Stimulated activated CD4-positive, alpha-beta T cell treated with anti-CD3 and anti-CD28 coated beads, TNF-alpha, amount 100 ng/mL, for 4 hours (primary cell): ENCODE measurements around the gene QRFP.
"Not testable (repeated sequence)": the region's sequence is repeated elsewhere in the genome, so short reads cannot be mapped to it uniquely, and the experiment has no call there.

Experiments
- DNase-seq, 3 experiments: peaks; one replicate each; pipeline ENCODE4 v3.0.0-alpha.2; 2020; ENCODE audit warnings: low read depth in 3 of 3

QRFP gene

GRCh38 chr9:130919559-130920145, 23.0 kb upstream of the QRFP start:
- DNase-seq: no peak

- no peak for DNase-seq
Measured at GRCh38 chr9:130918826-130919558, 22.4 kb upstream of the QRFP start.

DNA sequence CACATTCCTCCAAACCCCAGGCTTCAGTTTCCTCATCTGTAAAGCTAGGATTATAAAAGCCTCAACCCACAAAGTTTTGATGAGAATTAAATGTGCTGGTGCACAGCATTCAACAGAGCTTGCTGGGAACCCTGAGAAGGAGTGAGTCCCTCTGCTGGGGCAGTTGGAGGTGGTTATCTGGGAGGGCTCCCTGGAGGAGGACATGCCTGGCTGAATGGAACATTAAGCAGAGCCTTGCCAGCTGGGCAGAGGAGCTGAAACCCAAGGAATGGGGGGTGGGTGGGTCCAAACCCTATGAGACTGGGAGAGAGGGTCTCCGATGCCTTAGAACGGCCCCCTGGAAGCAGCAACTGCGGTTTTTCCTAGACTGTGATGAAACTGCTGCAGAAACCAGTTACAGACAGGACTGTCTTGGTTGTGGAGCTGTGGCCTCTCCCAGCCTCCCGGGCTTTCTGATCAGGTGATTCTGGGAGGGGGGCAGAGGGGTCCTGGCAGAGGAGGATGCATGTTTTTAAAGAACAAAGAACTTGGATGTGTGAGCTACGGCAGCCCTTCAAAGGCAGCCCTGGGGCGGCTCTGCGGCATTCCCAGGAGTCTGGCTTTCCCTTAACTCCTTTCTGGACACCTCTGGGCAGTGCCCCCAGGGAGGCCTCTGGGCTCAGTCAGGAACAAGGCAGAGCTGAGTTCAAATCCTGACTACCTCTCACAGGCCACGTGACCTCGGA, 21.7 kb upstream of the QRFP start:
- no peak for DNase-seq

DNA sequence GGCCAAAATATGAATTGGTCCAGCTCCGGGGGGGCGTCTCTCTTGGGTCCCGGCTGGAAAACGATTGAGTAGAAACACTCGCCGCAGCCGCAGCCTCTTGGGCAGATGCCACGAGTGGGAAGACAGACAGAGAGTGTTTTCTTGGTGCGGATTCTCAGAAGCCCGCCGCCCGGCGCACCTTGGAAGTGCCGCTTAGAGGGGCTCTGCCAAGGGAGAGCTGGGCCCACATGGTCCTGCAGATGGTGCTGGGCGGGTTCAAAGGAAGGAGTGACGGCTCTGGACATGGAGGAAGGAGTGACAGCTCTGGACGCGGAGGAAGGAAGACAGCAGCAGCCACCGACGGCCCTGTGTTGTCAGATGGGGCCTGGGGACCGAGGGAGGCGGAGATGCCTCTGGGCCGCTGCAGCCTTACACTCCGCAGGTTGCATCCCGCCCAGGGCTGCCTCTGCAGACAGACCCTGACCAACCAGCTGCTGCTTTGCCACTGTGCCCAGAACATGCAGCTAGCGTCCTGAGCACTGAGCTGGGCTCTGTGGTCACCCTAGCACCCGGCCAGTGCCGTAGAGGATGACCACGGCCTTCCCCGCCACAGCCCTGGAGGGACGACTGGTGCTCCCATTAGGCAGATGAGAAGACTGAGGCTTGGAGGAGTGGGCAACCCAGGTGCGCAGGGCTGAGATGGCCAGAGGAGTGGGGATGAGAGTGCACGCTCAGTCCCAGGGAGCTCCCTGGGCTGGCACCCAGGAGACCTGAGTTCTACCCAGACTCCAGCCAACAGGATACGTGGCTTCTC, 20.8 kb upstream of the QRFP start:
- no peak for DNase-seq

GRCh38 chr9:130915096-130915447, 18.5 kb upstream of the QRFP start:
- no peak for DNase-seq

GRCh38 chr9:130914417-130915095, 17.9 kb upstream of the QRFP start:
- DNase-seq: no peak

DNA sequence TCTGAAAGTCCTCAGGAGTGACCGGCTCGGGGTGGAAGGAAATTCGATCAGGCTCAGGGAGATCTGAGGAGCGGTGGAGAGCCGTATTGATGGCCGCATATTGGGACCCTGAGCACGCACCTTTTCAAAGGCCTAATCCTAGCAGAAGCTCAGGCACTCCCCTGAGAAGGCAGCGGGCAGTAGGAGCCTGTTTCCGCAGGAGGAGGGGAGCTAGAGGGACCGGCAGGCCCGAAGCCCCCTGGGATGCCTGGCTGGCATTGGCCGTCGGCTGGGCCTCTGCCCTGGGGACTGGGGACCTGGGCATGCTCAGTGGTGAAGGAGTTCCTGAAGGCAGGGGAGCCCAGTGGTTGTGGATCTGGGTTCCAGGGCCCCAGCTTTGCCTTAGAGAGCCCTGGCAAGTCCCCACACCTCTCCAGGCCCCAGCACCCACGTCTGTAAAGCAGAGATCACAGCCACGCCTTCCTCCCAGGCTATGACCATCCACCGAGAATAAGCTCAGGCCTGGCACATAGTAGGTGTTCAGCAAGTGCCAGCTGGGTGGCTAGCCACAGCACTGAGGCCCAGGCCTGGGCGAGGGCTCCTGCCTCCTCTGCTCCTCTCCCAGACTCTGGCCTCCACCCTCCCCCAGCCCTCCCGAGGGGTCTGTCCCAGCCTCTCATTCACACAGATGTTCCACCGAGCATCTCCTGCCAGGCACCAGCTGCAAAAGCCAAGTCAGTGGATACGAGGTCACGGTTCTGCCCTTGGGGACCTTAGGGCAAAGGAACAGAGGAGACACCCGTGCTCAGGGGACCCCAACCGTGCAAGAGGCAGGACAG, 17.2 kb upstream of the QRFP start:
- no peak for DNase-seq

GRCh38 chr9:130912932-130913598, 16.5 kb upstream of the QRFP start:
- DNase-seq: no peak

GRCh38 chr9:130911254-130912049, 14.8 kb upstream of the QRFP start:
- DNase-seq: no peak

DNA sequence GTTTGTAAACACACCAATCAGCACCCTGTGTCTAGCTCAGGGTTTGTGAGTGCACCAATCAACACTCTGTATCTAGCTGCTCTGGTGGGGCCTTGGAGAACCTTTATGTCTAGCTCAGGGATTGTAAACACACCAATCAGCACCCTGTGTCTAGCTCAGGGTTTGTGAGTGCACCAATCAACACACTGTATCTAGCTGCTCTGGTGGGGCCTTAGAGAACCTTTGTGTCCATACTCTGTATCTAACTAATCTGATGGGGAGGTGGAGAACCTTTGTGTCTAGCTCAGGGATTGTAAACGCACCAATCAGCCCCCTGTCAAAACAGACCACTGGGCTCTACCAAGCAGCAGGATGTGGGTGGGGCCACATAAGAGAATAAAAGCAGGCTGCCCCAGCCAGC, 14.1 kb upstream of the QRFP start:
- DNase-seq: not testable (repeated sequence)

DNA sequence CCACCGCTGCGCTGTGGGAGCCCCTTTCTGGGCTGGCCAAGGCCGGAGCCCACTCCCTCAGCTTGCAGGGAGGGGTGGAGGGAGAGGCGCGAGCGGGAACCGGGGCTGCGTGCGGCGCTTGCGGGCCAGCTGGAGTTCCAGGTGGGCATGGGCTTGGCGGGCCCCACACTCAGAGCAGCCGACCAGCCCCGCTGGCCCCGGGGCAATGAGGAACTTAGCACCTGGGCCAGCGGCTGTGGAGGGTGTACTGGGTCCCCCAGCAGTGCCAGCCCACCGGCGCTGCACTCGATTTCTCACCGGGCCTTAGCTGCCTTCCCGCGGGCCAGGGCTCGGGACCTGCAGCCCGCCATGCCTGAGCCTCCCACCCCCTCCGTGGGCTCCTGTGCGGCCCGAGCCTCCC, 13.4 kb upstream of the QRFP start:
- not testable (repeated sequence) for DNase-seq

- DNase-seq: no peak
Measured at GRCh38 chr9:130908878-130909355, 12.3 kb upstream of the QRFP start.

GRCh38 chr9:130908146-130908877, 11.7 kb upstream of the QRFP start:
- DNase-seq: no peak

DNA sequence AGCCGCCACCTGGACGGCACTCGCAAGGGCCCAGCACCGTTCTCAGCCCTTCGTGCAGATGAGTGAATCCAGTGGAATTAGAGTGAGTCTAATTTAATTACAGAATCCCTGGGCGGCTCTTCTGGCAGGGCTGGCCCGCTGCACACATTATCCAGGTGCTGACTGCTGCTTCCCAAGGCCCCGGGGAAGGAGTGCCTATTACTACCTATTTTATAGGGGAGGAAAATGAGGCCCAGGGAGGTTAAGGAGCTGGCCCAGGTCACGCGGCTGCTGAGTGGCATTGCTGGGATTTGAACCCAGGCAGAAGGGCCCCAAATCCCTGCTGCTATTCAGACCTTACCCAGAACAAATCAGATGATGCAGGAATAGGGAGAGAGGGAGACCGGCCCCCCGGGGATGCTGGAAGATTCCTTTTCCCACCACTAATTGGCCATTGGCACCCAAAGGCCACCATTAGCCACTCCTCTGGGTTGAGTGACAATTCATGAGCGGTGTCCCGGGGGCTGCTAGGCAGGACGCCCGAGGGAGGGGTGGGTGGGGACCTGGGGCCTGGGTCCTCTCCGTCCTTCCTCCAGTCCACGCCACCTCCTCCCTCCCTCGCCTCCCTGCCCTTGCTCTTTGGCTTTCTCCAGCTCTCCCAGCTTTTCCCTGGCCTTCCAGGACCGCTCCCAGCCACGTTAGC, 10.3 kb upstream of the QRFP start:
- no peak for DNase-seq

DNA sequence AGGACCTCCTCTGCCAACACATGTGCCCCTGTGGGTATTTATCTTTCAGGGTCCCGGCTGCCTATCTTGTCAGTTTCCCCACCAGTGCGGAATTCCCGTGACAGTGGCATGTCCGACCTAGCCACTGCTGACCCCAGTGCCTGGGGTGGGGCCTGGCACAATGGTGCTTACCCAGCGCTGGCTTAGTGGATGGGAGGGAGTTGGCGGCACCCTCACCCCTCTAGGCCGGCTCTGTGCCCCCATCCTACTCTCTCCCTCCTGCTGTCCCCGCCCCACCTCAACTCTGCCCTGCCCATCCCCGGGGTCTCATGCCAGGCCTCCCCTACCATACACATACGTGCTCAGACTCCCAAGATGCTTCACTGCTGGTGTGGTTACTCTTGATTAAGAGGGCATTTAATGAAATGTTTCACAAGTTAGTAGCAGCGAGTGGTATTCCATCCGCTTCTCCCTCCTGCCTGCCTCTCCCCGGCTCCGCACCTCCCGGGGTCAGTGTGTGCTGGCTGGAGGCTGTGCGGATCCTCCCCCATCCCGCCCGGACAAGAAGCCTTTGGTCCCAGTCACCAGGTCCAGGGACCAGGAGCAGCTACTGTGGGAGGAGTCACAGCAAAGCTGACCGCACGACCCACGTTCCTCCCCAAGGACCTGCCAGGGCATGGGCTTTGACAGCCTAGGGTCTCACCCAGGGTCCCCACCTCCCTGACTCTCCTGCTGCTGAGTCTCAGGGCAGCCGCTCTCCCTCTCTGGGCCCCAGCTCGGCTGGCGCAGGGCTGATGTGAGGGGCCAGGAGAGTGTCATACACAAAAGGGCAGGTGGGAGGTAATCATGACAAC, 9.5 kb upstream of the QRFP start:
- DNase-seq: no peak

GRCh38 chr9:130905125-130905901, 8.7 kb upstream of the QRFP start:
- no peak for DNase-seq
